H9 (cell line): ENCODE results near the gene CMTM5. TPM values are rescaled to one million over a fixed set of nuclear protein-coding genes. Genes with fewer than 3 reads are reported as not detected.

Source experiments
- DNase-seq: peaks from one replicate; pipeline ENCODE4 v3.0.0-alpha.2; 2017
- H2AFZ ChIP-seq: one replicate; pipeline ENCODE4 v1.6.1; 2013; ENCODE audit warnings: mild to moderate bottlenecking, low read length, control low read depth, moderate library complexity
- H2AK5ac ChIP-seq: 2 replicates; pipeline ENCODE4 v1.6.1; 2013; ENCODE audit warnings: low read length, control low read depth, mixed read lengths; ENCODE audit not compliant: insufficient read length
- H2BK120ac ChIP-seq: one replicate; pipeline ENCODE4 v1.6.1; 2013; ENCODE audit warnings: low read depth, mild to moderate bottlenecking, low read length, control low read depth, inconsistent platforms; ENCODE audit not compliant: poor library complexity, severe bottlenecking
- H2BK12ac ChIP-seq: 2 replicates; pipeline ENCODE4 v1.6.1; 2013; ENCODE audit warnings: low read length, control low read depth, mixed read lengths, low read depth; ENCODE audit not compliant: insufficient read length
- H2BK15ac ChIP-seq: 2 replicates; pipeline ENCODE4 v1.6.1; 2013; ENCODE audit warnings: low read depth, low read length, control low read depth
- H2BK20ac ChIP-seq: one replicate; pipeline ENCODE4 v1.6.1; 2013; ENCODE audit warnings: low read depth, mild to moderate bottlenecking, low read length, control low read depth, inconsistent platforms; ENCODE audit not compliant: poor library complexity, severe bottlenecking
- H2BK5ac ChIP-seq: 2 replicates; pipeline ENCODE4 v1.6.1; 2013; ENCODE audit warnings: low read length, control low read depth, mixed read lengths; ENCODE audit not compliant: insufficient read length
- H3K14ac ChIP-seq: 2 replicates; pipeline ENCODE4 v1.6.1; 2013; ENCODE audit warnings: low read length, control low read depth; ENCODE audit not compliant: insufficient read depth
- H3K18ac ChIP-seq: 2 replicates; pipeline ENCODE4 v1.6.1; 2013; ENCODE audit warnings: low read depth, mild to moderate bottlenecking, mixed read lengths, low read length, control low read depth; ENCODE audit not compliant: insufficient read length
- H3K23ac ChIP-seq: 2 replicates; pipeline ENCODE4 v1.6.1; 2013; ENCODE audit warnings: low read length, control low read depth, mixed read lengths, low read depth; ENCODE audit not compliant: insufficient read length
- H3K23me2 ChIP-seq: 2 replicates; pipeline ENCODE4 v1.6.1; 2013; ENCODE audit warnings: low read depth, mild to moderate bottlenecking, mixed read lengths, low read length, control low read depth; ENCODE audit not compliant: insufficient read length, poor library complexity, severe bottlenecking
- H3K27ac ChIP-seq: 2 replicates; pipeline ENCODE4 v1.5.1; 2013; ENCODE audit warnings: low read length, control low read depth, mixed read lengths, low read depth; ENCODE audit not compliant: insufficient read length
- H3K27me3 ChIP-seq: 2 replicates; pipeline ENCODE4 v1.6.1; 2013; ENCODE audit warnings: low read length, control low read depth, inconsistent platforms; ENCODE audit not compliant: insufficient read depth
- H3K4ac ChIP-seq: 2 replicates; pipeline ENCODE4 v1.6.1; 2013; ENCODE audit warnings: low read depth, mild to moderate bottlenecking, control low read depth, inconsistent platforms, low read length, moderate library complexity
- H3K4me1 ChIP-seq: 2 replicates; pipeline ENCODE4 v1.6.1; 2013; ENCODE audit warnings: low read length, control low read depth, inconsistent platforms; ENCODE audit not compliant: insufficient read depth
- H3K4me2 ChIP-seq: 2 replicates; pipeline ENCODE4 v1.6.1; 2013; ENCODE audit warnings: low read length, control low read depth, mixed read lengths; ENCODE audit not compliant: insufficient read length, insufficient read depth
- H3K56ac ChIP-seq: 2 replicates; pipeline ENCODE4 v1.6.1; 2013; ENCODE audit warnings: low read depth, mild to moderate bottlenecking, mixed read lengths, low read length, control low read depth; ENCODE audit not compliant: insufficient read length
- H3K79me1 ChIP-seq: 2 replicates; pipeline ENCODE4 v1.6.1; 2013; ENCODE audit warnings: low read depth, mild to moderate bottlenecking, moderate library complexity, low read length, control low read depth, inconsistent platforms; ENCODE audit not compliant: insufficient read depth, poor library complexity, severe bottlenecking
- H3K79me2 ChIP-seq: 2 replicates; pipeline ENCODE4 v1.6.1; 2013; ENCODE audit warnings: low read length, control low read depth, inconsistent platforms; ENCODE audit not compliant: insufficient read depth
- H3K9ac ChIP-seq: 2 replicates; pipeline ENCODE4 v1.6.1; 2013; ENCODE audit warnings: low read length, control low read depth, mixed read lengths; ENCODE audit not compliant: insufficient read length; ENCODE audit errors: extremely low read depth
- H3K9me3 ChIP-seq: one replicate; pipeline ENCODE4 v1.6.1; 2013; ENCODE audit warnings: low read depth, low read length, inconsistent platforms; ENCODE audit not compliant: control insufficient read depth
- H3T11ph ChIP-seq: one replicate; pipeline ENCODE4 v1.6.1; 2013; ENCODE audit warnings: mild to moderate bottlenecking, low read length, control low read depth, inconsistent platforms
- H4K20me1 ChIP-seq: one replicate; pipeline ENCODE4 v1.6.1; 2013; ENCODE audit not compliant: control insufficient read depth, insufficient read length, insufficient read depth
- H4K5ac ChIP-seq: 2 replicates; pipeline ENCODE4 v1.6.1; 2013; ENCODE audit warnings: low read depth, mild to moderate bottlenecking, mixed read lengths, low read length, control low read depth; ENCODE audit not compliant: insufficient read length
- H4K8ac ChIP-seq: replicated peaks from 2 replicates; pipeline ENCODE4 v1.6.1; 2013; ENCODE audit warnings: low read length, control low read depth, mixed read lengths, low read depth; ENCODE audit not compliant: insufficient read length
- H4K91ac ChIP-seq: 2 replicates; pipeline ENCODE4 v1.6.1; 2013; ENCODE audit warnings: low read depth, mild to moderate bottlenecking, moderate library complexity, mixed read lengths, low read length, control low read depth; ENCODE audit not compliant: insufficient read length
- H3K27ac Mint-ChIP-seq, 3 experiments: 2 replicates in 2 of 3; 3 replicates in 1 of 3; pipeline ENCODE4 v1.8.0; 2020 to 2021; ENCODE audit warnings: mixed read lengths in 3 of 3, mild to moderate bottlenecking in 1 of 3, moderate library complexity in 1 of 3
- H3K27me3 Mint-ChIP-seq: 2 replicates; pipeline ENCODE4 v1.8.0; 2021; ENCODE audit warnings: low read depth, mild to moderate bottlenecking, moderate library complexity, mixed read lengths
- H3K36me3 Mint-ChIP-seq, 3 experiments: 2 replicates in 2 of 3; 3 replicates in 1 of 3; pipeline ENCODE4 v1.8.0; 2020 to 2021; ENCODE audit warnings: low read depth in 3 of 3, mixed read lengths in 3 of 3; ENCODE audit not compliant: insufficient read depth in 1 of 3
- H3K4me1 Mint-ChIP-seq, 2 experiments: 2 replicates each; pipeline ENCODE4 v1.8.0; 2020; ENCODE audit warnings: mixed read lengths in 2 of 2
- H3K4me3 Mint-ChIP-seq, 2 experiments: 2 replicates in 1 of 2; 3 replicates in 1 of 2; pipeline ENCODE4 v1.8.0; 2020 to 2021; ENCODE audit warnings: mild to moderate bottlenecking in 2 of 2, mixed read lengths in 2 of 2, moderate library complexity in 1 of 2
- H3K9me3 Mint-ChIP-seq, 2 experiments: 2 replicates in 1 of 2; 3 replicates in 1 of 2; pipeline ENCODE4 v1.8.0; 2020; ENCODE audit warnings: mild to moderate bottlenecking in 2 of 2, mixed read lengths in 2 of 2, moderate library complexity in 1 of 2
- WGBS: extraction: QIAGEN DNeasy Blood & Tissue Kit; methylation state at CpG from one replicate; pipeline ENCODE4 v1.1.7; 2013; ENCODE audit warnings: missing lambda C conversion rate, low lambda C conversion rate, mixed read lengths; ENCODE audit not compliant: insufficient read length; ENCODE audit errors: extremely low coverage; 5-methylcytosine and 5-hydroxymethylcytosine counted together
- total RNA-seq: library from RNA; stranded (reverse); gene quantifications from 2 replicates; pipeline ENCODE4 v1.2.1, GENCODE V29; 2021
- TF ChIP-seq, protein P1 (sequence below): fragments of 200-600 bp; sonication (generic); conservative IDR thresholded peaks from 3 replicates; pipeline ENCODE4 v1.8.0; 2021; ENCODE audit warnings: antibody characterized with exemption, mild to moderate bottlenecking

The CMTM5 gene
- total RNA-seq, 1 experiment from 2014 or later: not detected

DNA sequence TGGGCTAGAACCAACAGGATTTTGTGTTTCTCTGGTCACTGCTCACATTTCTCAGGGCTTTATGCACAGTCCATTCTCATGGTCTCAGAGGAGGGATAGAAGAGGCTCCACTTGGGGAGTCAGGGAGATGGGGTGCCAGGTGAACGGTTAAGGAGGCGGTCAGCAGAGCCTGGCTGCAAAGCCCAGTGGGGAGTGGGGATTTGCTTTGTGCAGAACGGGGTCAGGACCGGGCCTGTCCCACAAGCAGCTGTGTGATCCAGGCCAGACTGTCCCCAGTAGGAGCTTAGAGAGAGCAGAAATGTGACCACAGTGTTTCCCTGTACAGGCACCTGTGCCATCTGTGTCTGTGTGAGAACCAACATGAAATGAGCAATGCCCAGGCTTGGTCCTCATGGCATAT lies 4.1 kb downstream of the CMTM5 start:
- Mint-ChIP-seq H3K27ac (no peak overlapping the region; a peak in 1 of 7 replicates), H3K9me3 (no peaks in the 10 kb centered on the region), H3K36me3 (no peaks in the 10 kb centered on the region; a peak in 1 of 7 replicates), H3K4me1 (peaks cover 9 to 20% of the 10 kb centered on the region in 2 experiments), H3K27me3 (peaks cover 67% of the 10 kb centered on the region), H3K4me3 (no peak overlapping the region; a peak in 1 of 5 replicates)
- TF ChIP-seq, protein P1, sequence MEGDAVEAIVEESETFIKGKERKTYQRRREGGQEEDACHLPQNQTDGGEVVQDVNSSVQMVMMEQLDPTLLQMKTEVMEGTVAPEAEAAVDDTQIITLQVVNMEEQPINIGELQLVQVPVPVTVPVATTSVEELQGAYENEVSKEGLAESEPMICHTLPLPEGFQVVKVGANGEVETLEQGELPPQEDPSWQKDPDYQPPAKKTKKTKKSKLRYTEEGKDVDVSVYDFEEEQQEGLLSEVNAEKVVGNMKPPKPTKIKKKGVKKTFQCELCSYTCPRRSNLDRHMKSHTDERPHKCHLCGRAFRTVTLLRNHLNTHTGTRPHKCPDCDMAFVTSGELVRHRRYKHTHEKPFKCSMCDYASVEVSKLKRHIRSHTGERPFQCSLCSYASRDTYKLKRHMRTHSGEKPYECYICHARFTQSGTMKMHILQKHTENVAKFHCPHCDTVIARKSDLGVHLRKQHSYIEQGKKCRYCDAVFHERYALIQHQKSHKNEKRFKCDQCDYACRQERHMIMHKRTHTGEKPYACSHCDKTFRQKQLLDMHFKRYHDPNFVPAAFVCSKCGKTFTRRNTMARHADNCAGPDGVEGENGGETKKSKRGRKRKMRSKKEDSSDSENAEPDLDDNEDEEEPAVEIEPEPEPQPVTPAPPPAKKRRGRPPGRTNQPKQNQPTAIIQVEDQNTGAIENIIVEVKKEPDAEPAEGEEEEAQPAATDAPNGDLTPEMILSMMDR: no peak
- H3K23ac ChIP-seq: no peak overlapping the region
- no peak for DNase-seq
- H3K14ac ChIP-seq: no peak overlapping the region
- no peak overlapping the region for H2AFZ ChIP-seq
- no peak overlapping the region for H3K4me2 ChIP-seq
- H4K20me1 ChIP-seq: no peaks in the 10 kb centered on the region
- H3K23me2 ChIP-seq: no peaks in the 10 kb centered on the region
- no peak overlapping the region for H3K56ac ChIP-seq
- no peak overlapping the region for H2AK5ac ChIP-seq
- no peak overlapping the region for H4K8ac ChIP-seq
- H3K79me1 ChIP-seq: no peaks in the 10 kb centered on the region
- H3K9me3 ChIP-seq: no peaks in the 10 kb centered on the region
- H2BK120ac ChIP-seq: no peak overlapping the region
- H4K5ac ChIP-seq: no peak overlapping the region
- no peak overlapping the region for H2BK20ac ChIP-seq
- H3K27ac ChIP-seq: no peak overlapping the region
- H3K18ac ChIP-seq: no peak overlapping the region
- H3K9ac ChIP-seq: no peak overlapping the region
- H4K91ac ChIP-seq: no peak overlapping the region
- H3K4ac ChIP-seq: no peak overlapping the region
- H3K27me3 ChIP-seq: no peaks in the 10 kb centered on the region; the same call in 1 of the 2 replicates
- no peak overlapping the region for H2BK5ac ChIP-seq
- H3K79me2 ChIP-seq: no peaks in the 10 kb centered on the region
- no peak overlapping the region for H2BK15ac ChIP-seq
- no peaks in the 10 kb centered on the region for H3K4me1 ChIP-seq
- no peak overlapping the region for H2BK12ac ChIP-seq
- no CpG with 5 or more reads among the region's 4 CpGs for WGBS
- no peak overlapping the region for H3T11ph ChIP-seq
